ENCODE results near the gene SMG6.

SMG6 gene

DNA sequence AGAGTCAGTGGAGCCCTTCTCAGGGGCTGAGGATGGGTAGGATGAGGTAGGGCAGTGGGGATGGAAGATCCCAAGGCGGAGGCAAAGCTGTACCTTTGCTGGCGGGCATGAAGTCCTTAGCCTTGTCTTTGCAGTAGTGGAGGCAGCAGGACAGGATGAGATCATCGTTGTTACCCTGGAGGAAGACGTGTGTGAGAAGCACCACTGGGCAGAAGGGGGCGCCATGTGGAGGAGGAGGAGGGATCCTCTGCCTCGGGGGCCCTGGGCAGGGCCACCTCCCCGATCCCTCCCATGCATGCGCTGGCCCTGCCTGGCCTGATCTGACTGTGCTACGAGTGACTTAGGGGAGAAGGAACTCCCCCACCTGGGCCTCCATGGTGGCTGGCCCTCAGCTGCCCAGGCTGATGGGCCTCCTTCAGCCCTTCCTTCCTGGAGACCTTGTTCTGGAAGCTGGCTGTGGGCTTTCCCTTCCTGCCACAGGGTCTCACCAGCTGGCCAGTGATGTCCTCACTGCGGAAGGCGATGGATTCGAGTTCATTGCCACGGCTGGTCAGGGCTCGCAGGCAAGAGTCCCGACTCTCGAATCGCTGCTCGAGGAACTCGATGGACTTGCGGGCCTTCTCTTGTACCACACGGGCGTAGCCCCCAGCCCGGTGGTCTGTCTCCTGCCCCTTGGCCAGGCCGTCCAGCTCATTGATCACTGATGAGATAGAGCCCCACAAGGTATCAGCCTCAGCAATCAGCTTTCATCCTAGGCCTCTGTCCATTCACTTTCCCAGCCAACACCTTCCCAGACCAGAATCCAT, 238.4 kb downstream of the SMG6 start:
- no peaks in the 10 kb centered on the region for H3K27me3 ChIP-seq (ENCODE audit: insufficient read depth, low read length)
- no peaks in the 10 kb centered on the region for H3K9me3 ChIP-seq (ENCODE audit: low read length)
- peaks cover 84% of the 10 kb centered on the region for H3K36me3 ChIP-seq (ENCODE audit: insufficient read depth, low read length)
- no peak overlapping the region for H3K4me3 ChIP-seq (ENCODE audit: low read length)
- no peak overlapping the region for H2AFZ ChIP-seq (ENCODE audit: low read depth, low read length)
- H3K4me1 ChIP-seq (ENCODE audit: insufficient read depth, low read length): no peaks in the 10 kb centered on the region

DNA sequence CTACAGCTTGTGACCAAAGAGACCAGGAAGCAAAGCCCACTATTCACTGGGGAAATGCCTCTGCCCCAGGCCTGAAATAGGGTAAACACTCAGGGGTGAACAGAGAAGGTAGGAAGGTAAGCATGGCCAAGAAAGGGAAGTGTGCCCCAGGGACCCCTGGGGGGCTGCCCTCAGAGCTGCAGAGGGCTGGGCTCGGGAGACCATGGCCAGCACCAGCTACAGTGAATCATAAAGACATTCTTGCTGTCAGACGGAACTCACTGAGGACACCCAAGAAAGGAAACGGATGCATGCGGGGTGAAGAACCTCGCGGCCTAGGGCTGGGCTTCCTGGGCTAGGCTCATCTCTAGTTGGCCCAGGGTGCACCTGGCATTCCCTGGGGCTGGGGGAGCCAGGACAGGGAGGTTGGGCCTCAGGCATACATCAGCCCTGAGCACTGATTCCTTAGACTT, 239.0 kb downstream of the SMG6 start:
- Histone ChIP-seq H3K9me3 (ENCODE audit: low read length) (no peaks in the 10 kb centered on the region), H3K36me3 (ENCODE audit: insufficient read depth, low read length) (peaks cover 84% of the 10 kb centered on the region), H3K4me1 (ENCODE audit: insufficient read depth, low read length) (no peaks in the 10 kb centered on the region), H3K27me3 (ENCODE audit: insufficient read depth, low read length) (no peaks in the 10 kb centered on the region), H2AFZ (ENCODE audit: low read depth, low read length) (no peak overlapping the region), H3K4me3 (ENCODE audit: low read length) (no peak overlapping the region)

DNA sequence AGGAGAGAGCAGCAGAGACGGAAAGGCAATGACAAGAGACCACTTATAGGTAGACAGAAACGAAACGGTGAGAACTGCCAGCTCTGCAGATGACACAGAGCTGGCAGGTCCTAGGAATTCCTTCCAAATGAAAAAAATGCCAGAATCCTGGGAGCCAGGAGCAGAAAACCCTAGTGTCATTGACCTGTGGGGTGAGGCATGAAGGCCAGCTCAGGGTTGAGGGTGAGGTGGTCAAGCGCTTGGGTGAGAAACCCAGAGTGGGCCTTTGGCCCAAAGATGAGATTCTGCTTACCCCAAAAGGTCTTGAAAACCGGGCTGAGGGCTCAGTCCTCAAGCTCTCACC, 239.5 kb downstream of the SMG6 start:
- H3K4me1 ChIP-seq (ENCODE audit: insufficient read depth, low read length): no peaks in the 10 kb centered on the region
- peaks cover 81% of the 10 kb centered on the region for H3K36me3 ChIP-seq (ENCODE audit: insufficient read depth, low read length)

DNA sequence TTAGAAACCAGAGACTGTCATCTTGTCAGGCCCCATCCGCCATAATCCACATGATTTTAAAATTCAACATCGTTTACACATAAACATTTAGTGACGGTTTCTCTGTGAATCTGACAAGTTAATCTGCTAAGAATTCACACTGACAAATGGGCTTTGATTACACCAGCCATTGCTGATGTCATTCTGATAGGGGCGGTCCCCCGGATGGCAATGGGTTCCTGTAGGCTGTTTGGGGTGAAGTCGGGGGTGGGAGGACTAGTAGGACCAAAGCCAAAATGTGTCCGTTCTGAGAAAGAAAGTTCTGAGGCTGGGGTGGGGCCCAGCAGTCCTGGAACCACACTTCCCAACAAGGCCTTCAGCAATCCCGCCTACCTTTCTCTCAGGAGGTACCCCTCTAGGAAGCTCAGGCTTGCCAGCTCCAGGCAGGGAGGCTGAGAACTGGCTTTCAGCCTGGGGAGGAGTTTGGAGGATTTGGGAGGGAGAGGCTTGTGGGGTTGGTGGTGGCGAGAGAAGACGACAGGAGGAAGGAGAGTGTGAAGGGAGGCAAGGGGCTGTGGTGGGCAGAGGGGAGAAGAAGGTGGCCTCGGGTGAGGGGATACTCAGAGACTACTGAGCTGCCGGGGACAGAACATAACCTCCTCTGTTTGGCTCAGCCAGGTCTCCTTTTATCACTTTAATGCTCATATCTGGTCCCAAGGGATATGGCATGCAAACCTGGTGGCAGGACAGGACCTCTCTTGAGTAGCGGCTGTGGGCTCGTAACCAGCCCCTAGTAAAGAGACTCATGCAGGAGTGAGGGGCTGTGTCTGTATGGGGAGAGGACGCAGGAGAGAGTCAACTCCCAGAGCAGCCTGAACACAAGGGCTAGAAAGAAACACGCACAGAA, 240.1 kb downstream of the SMG6 start:
- peaks cover under 1% of the 10 kb centered on the region for H3K9me3 ChIP-seq (ENCODE audit: low read length)
- no peak overlapping the region for H3K4me3 ChIP-seq (ENCODE audit: low read length)
- no peaks in the 10 kb centered on the region for H3K27me3 ChIP-seq (ENCODE audit: insufficient read depth, low read length)
- no peak overlapping the region for H2AFZ ChIP-seq (ENCODE audit: low read depth, low read length)
- H3K36me3 ChIP-seq (ENCODE audit: insufficient read depth, low read length): peaks cover 75% of the 10 kb centered on the region
- no peaks in the 10 kb centered on the region for H3K4me1 ChIP-seq (ENCODE audit: insufficient read depth, low read length)

More for the DNA sequence above, 239.5 kb downstream of the SMG6 start:
- H3K27me3 ChIP-seq (ENCODE audit: insufficient read depth, low read length): no peaks in the 10 kb centered on the region
- no peak overlapping the region for H2AFZ ChIP-seq (ENCODE audit: low read depth, low read length)
- H3K9me3 ChIP-seq (ENCODE audit: low read length): no peaks in the 10 kb centered on the region
- no peak overlapping the region for H3K4me3 ChIP-seq (ENCODE audit: low read length)

DNA sequence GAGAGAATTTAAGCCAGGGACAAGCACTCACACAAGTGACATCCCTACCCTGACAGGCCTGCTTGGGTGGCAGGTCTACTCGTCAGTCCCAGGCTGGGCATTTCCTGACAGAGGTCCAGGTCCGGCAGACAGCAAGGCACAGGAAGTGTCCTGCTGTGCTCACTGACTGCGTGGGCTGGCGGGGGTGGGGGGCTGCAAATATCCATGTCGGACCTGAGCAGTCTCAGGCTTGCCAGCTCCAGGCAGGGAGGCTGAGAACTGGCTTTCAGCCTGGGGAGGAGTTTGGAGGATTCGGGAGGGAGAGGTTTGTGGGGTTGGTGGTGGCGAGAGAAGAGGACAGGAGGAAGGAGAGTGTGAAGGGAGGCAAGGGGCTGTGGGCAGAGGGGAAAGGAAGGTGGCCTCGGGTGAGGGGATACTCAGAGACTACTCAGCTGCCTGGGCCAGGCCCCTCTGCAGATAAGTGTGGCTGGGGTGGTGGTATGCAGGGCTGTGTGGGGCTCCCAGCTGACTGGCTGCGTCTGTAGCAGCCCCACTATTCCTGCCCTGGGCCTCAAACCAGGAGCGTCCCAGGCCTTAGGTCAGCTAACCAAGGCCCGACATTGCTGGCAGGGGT, 240.9 kb downstream of the SMG6 start:
- H3K4me1 ChIP-seq (ENCODE audit: insufficient read depth, low read length): no peaks in the 10 kb centered on the region
- no peak overlapping the region for H3K4me3 ChIP-seq (ENCODE audit: low read length)
- peaks cover 69% of the 10 kb centered on the region for H3K36me3 ChIP-seq (ENCODE audit: insufficient read depth, low read length)

DNA sequence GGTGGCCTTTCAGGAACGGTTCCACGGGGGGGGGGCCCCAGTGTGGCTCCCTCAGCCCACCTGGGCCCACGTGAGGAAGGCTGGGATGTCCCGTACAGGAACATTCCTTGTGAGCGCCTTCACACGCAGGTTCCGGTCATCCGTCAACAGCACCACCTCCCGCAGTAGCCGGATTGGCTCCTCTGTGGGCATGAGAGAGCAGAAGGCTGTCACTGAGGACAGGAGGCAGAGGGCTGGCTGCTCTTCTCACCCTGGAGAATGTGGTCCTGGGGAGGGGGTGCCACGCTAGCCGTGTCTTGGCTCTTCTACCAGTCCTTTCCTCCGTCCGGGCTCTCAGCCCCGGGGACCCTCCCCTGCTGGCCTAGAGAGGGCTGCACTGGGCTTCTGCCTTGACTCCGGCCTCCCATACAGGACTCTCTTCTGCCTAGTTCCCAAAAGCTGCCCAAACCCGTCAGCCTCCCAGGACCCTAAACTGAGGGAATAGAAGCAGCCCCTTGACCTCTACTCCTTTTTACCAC, 242.1 kb downstream of the SMG6 start:
- H2AFZ ChIP-seq (ENCODE audit: low read depth, low read length): no peak overlapping the region
- peaks cover 60% of the 10 kb centered on the region for H3K36me3 ChIP-seq (ENCODE audit: insufficient read depth, low read length)
- H3K9me3 ChIP-seq (ENCODE audit: low read length): peaks cover 5% of the 10 kb centered on the region
- H3K27me3 ChIP-seq (ENCODE audit: insufficient read depth, low read length): no peaks in the 10 kb centered on the region
- no peaks in the 10 kb centered on the region for H3K4me1 ChIP-seq (ENCODE audit: insufficient read depth, low read length)
- H3K4me3 ChIP-seq (ENCODE audit: low read length): no peak overlapping the region

More for the DNA sequence above, 240.9 kb downstream of the SMG6 start:
- Histone ChIP-seq H3K9me3 (ENCODE audit: low read length) (peaks cover 5% of the 10 kb centered on the region), H2AFZ (ENCODE audit: low read depth, low read length) (no peak overlapping the region), H3K27me3 (ENCODE audit: insufficient read depth, low read length) (no peaks in the 10 kb centered on the region)

DNA sequence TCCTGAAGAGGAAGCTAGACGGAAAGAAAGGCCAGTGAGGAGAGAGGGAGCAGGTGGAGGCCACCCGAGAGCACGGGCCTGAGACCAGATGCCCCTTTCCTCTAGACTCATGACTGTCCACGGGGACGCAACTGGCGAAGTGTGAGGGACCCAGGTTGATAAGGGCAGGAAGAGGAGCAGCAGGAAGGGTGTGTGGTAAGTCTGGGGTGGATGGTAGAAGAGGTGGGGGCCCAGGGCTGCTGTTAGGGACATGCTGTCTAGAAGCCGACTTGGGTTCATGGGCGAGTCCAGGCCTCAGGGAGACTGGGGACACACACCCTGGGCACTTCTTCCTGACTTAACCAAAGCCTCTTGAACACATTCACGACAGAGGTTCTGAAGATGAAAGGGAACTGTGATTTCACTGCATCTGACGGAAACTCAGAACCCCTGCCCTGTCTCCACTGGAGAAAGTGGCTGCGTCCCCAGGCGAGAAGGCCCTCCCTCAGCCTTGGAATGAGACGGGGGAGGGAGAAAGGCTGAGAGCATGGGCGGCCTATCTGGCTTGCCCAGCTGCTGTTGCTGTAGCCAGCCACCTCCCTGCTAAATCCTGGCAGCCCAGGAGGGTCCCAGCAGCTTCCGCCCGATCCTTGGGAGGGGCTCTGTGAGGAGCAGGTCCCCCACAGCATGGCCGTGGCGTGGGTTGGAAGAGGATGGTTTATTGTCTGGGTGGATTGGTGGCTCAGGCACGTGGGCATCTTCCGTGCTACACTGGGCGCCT, 242.7 kb downstream of the SMG6 start:
- H3K9me3 ChIP-seq (ENCODE audit: low read length): peaks cover 5% of the 10 kb centered on the region
- H3K36me3 ChIP-seq (ENCODE audit: insufficient read depth, low read length): peaks cover 54% of the 10 kb centered on the region
- H2AFZ ChIP-seq (ENCODE audit: low read depth, low read length): no peak overlapping the region
- no peak overlapping the region for H3K4me3 ChIP-seq (ENCODE audit: low read length)
- H3K4me1 ChIP-seq (ENCODE audit: insufficient read depth, low read length): no peaks in the 10 kb centered on the region
- no peaks in the 10 kb centered on the region for H3K27me3 ChIP-seq (ENCODE audit: insufficient read depth, low read length)

DNA sequence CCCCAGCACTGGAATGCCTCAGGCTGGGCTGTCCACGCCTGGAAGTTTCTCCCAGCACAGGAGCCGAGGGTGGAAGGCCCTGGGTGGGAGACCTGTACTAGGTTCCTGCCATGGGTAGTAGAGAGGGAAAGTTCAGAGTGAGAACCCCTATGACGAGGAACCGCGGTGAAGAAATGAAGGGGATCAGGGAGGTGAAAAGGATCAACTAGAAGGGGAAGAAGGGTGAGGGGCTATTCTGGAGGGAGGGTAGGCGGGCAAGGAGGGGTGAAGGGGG, 243.3 kb downstream of the SMG6 start:
- peaks cover 49% of the 10 kb centered on the region for H3K36me3 ChIP-seq (ENCODE audit: insufficient read depth, low read length)
- no peaks in the 10 kb centered on the region for H3K27me3 ChIP-seq (ENCODE audit: insufficient read depth, low read length)
- H2AFZ ChIP-seq (ENCODE audit: low read depth, low read length): no peak overlapping the region
- H3K4me3 ChIP-seq (ENCODE audit: low read length): no peak overlapping the region
- no peaks in the 10 kb centered on the region for H3K4me1 ChIP-seq (ENCODE audit: insufficient read depth, low read length)
- peaks cover 5% of the 10 kb centered on the region for H3K9me3 ChIP-seq (ENCODE audit: low read length)

DNA sequence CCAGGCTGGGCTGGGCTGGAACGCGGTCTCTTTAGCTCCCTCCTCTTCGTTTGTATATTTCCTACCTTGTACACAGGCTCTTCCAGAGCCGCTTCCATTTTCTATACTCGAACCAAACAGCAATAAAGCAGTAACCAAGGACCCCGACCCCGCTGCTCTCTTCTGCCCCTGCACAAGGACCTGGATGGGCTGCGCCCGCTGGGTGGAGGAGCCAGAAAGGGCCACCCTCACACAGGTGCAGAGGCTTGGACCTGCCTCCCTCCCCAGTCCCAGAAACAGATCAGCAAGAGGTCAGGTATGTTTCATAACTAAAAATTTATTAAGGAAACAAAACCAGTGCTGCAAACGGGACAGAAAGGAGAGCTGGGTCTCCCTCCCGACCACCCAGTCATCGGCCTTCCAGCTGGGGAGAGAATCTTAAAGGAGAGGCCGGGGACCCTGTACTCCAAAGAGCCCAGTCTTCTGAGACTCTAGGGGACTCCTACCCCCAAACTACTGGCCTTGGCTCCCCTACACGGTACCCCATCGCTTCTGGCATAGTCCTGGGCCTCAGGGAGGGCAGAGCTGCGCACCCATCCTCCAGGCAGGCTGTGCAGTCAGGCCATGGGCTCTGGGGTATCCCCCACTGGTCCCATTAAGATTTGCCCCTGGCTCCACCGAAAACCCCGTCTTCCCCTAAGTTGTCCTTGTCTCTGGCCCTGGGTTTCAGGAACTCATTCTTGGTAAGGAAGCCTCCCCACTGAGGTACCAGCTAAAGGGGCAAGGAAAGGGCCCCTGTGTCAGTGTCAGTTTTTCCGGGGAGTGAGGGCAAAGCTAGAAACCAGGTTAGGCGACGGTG, 243.8 kb downstream of the SMG6 start:
- Histone ChIP-seq H3K4me3 (ENCODE audit: low read length) (no peak overlapping the region), H2AFZ (ENCODE audit: low read depth, low read length) (no peak overlapping the region), H3K27me3 (ENCODE audit: insufficient read depth, low read length) (no peaks in the 10 kb centered on the region), H3K4me1 (ENCODE audit: insufficient read depth, low read length) (no peaks in the 10 kb centered on the region), H3K36me3 (ENCODE audit: insufficient read depth, low read length) (peaks cover 43% of the 10 kb centered on the region), H3K9me3 (ENCODE audit: low read length) (peaks cover 5% of the 10 kb centered on the region)

DNA sequence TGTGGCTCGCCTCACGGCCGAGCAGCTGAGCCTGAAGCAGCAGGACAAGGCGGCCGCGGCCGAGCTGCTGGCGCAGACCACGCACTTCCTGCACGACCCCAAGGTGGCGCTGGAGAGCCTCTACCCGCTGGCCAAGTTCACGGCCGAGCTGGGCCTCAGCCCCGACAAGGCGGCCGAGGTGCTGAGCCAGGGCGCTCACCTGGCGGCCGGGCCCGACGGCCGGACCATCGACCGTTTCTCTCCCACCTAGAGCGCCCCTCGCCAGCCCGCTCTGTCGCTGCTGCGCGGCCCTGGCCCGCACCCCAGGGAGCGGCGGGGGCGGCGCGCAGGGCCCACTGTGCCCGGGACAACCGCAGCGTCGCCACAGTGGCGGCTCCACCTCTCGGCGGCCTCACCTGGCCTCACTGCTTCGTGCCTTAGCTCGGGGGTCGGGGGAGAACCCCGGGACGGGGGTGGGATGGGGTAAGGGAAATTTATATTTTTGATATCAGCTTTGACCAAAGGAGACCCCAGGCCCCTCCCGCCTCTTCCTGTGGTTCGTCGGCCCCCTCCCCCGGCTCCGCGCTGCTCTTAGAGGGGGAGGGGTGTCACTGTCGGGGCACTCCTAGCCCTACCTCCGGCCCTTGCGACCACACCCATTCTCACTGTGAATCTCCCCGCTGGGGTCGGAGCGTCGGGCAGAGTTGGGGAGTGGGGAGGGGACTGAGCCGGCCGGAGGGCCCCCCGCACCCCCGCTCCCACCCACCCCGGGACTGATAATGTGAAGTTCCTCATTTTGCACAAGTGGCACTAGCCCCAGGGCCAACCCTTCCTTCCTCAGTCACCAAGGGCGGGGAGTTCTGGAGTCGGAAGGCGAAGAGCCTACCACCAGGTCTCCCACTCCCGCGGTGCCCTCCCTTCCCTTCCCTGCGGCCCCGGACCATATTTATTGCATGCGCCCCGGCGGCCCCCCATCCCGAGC, 244.7 kb downstream of the SMG6 start:
- H3K4me1 ChIP-seq (ENCODE audit: insufficient read depth, low read length): peaks cover 4% of the 10 kb centered on the region
- no peak overlapping the region for H3K4me3 ChIP-seq (ENCODE audit: low read length)
- H3K27me3 ChIP-seq (ENCODE audit: insufficient read depth, low read length): no peaks in the 10 kb centered on the region
- no peak overlapping the region for H2AFZ ChIP-seq (ENCODE audit: low read depth, low read length)
- H3K9me3 ChIP-seq (ENCODE audit: low read length): peaks cover 5% of the 10 kb centered on the region
- H3K36me3 ChIP-seq (ENCODE audit: insufficient read depth, low read length): peaks cover 35% of the 10 kb centered on the region
